NCI-H1694 (cell line): Measurements from ENCODE around the gene TSPAN14.
"Not testable (repeated sequence)": the region's sequence is repeated elsewhere in the genome, so short reads cannot be mapped to it uniquely, and the experiment has no call there.

Experiments used
- DNase-seq: peaks from one replicate; lab custom pipeline; 2025; lab: John Stamatoyannopoulos, UW

TSPAN14 gene, protein sequence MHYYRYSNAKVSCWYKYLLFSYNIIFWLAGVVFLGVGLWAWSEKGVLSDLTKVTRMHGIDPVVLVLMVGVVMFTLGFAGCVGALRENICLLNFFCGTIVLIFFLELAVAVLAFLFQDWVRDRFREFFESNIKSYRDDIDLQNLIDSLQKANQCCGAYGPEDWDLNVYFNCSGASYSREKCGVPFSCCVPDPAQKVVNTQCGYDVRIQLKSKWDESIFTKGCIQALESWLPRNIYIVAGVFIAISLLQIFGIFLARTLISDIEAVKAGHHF

DNA sequence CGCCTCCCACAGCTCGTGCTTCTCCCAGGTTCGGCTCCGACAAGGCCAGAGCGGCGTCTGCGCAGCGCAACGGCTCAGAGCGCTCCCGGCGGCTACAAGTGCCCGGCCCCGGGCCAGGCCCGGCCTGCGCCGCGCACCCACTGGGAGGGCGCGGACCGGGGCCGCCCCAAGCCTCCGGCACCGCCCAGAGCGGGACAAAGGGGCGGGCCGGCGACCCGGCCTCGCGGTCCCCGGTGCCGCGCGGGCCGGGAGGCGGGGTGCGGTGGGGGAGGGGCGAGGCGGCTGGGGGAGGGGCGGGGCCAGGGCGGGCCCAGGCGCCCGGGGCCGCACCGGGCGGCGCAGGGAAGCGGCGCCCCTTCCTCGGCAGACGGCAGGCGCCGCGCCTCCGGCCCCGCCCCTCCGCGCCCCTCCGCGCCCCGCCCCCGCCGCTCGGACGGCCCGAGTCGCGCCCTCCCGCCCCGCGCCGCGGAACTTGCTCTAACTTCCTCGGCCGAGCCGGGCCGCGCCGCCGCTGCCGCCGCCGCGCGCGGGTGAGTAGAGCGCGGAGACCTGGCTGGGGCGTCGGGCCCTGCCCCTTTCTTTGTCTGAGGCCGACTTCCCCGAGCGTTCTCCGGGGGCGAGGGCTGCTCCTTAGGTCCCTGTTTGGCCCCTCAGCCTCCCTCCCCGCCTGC, at the start of gene TSPAN14:
TSS of gene TSPAN14 (plus strand) at position 469 of the 671 bp plus-strand sequence. CDS start 34,924 bp downstream, outside the sequence.
- DNase-seq = peak; percentile 8

DNA sequence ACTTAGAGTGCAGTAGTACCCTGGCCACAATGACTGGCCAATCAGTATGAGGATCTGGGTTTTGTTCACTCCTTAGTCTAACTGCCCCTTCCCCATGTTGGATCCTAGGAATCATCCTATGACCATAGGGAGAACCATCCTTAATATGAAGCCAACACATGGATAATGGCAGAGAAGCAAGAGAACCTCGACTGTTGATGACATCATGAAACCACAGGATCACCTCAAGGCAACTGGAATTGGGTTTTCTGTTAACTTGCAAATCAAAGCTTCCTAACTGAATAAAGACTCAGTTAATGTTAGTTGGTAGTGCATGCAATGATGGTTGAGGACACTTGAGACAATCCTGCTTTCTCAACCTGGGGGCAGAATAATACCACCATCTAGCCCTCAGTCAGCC, 49.1 kb upstream of the TSPAN14 start:
- DNase-seq = no peak

DNA sequence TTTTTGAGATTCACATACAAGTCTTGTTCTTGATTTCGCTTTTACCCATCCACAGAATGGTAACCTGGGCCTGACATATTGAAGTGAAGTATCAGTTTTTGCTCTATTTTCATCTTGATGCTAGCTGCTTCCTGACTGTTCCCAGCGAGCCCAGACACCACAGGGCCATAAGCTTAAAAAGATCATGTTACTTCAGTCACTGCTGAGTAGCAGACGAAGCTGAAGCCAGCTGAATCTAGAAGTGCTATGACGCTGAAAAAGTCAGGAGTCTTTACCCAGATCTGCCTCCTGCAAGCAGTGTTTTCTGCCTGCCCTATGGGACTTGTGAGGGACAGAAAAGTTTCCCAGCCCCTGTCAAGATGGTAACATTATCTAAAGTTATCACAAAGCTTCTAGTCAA, 48.5 kb upstream of the TSPAN14 start:
- DNase-seq = no peak

DNA sequence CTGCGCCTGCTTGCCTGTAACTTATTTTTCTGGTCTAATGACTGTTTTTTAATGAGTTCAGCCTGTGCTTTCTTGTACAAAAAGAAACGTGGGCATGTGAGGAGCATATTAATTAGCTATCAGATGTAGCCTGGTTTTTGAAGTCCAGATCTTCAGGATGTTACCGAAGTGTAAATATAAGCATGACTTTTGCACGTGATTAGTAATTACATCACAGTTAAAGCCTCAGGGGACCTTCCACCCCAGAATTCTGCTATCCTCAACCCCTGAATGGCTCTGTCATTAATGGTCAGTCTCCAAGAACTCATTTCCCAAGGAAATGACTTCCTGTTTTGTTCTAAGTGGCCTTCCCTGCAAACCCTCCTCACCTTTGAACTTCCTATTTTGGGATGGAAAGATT, 47.9 kb upstream of the TSPAN14 start:
- DNase-seq = no peak

DNA sequence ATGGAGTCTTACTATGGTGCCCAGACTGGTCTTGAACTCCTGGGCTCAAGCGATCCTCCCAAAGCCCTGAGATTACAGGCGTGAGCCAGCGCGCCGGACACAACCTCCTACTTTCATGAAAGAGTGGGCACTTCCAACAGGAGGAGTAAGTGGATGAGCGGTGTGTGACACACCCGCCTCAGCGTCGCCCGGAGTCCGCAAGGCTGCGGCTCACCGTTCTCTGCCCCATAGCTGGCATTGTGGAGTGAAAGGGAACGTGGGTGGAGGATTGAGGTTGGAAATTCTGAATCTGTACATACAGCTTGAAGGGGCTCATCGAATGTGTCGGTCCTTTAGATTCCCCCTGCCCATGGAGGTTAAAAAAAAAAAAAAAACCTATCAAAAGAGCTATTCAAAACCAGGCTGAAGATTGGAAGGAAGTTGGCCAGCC, 46.3 kb upstream of the TSPAN14 start:
- DNase-seq = no peak

DNA sequence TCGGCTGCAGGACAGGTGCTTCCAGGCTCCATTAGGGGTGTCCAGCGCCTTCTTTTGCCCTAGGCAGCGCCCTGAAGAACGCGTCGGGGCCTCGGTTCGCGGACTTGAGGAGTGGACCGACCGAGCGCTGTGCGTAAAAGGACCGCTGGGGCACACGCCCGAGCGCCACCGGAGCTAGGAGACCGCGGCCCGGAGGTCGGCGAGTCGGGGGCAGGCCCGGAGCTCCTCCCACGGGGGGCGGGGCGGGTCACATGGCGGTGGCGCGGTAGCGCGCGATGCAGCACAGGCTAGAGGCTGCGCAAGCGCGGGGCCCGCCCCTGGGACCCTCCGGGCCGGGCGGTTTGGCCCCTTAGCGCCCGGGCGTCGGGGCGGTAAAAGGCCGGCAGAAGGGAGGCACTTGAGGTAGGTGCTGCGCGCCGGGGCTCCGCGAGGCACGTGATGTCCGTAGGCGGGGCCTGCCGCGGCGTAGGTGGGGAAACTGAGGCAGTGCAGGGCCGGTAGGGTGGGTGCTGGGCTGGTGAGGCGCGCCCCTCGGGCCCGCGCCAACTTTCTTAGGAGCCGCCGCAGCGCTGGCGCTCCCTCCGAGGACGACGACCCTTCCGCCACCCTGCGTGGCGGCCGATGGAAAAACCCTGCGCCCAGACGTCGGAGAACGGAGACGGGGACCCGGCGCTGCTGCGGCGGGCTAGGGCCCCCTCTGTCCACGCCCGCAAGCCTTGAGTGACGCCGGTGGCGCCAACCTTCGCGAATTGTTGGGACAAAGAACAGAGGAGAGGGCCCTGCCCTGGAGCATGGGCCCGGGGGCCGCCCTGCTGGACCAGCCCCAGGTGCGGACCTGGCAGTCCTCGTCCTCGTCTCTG, 45.6 kb upstream of the TSPAN14 start, which contains the start of gene PRXL2A:
TSS of gene PRXL2A (plus strand) at position 310 of the 860 bp plus-strand sequence. CDS start 11,917 bp downstream, outside the sequence.
- peak; percentile 54 for DNase-seq

GRCh38 chr10:80409121-80409520, 45.0 kb upstream of the TSPAN14 start:
- no peak for DNase-seq

DNA sequence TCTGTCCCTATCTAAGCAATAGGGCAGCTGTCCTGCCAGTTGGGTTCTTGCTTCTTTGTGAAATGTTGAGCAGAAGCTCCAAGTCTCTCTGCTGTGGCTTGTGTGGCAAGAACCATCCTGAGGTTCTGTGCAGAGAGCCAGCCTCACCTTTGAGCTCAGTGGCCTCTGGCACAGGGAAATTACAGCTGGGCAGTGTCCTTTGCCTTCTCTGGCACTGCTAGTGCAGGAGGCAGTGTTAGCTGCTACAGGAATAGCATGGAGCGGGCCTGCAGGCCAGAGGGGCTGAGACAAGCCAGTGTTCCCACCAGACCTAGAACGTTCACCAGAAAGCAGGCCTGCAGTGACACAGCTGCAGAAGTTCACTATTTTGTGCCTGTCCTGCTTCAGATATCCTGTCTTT, 44.0 kb upstream of the TSPAN14 start:
- DNase-seq = no peak

GRCh38 chr10:80410578-80411145, 43.4 kb upstream of the TSPAN14 start:
- DNase-seq = no peak

GRCh38 chr10:80411267-80411668, 42.8 kb upstream of the TSPAN14 start:
- DNase-seq = no peak

DNA sequence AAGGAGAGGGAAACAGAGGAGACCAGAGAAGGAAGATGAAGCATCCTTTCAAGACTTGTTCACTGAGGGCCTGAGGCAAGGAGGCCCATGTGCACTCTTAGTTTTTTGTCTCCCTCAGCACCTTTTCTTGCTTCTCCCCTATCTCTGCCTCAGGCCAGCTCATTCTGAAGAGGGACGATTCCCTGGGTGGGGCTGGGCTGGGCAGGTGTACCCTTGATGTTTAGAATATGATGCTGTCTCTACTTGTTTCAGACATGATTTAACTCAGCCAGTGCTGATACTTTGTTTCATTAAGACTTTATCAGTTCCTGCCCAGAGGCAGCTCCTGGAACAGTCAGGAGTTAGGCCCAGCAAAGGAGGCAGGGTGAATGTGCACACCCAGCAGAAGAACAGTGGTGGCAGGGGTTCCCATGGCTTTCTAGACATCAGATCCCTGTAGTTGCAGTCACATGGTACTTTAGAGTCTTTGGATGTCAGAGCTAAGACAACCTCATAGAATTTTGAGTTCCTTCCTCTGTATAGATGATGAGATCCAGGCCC, 42.4 kb upstream of the TSPAN14 start:
- DNase-seq = no peak

DNA sequence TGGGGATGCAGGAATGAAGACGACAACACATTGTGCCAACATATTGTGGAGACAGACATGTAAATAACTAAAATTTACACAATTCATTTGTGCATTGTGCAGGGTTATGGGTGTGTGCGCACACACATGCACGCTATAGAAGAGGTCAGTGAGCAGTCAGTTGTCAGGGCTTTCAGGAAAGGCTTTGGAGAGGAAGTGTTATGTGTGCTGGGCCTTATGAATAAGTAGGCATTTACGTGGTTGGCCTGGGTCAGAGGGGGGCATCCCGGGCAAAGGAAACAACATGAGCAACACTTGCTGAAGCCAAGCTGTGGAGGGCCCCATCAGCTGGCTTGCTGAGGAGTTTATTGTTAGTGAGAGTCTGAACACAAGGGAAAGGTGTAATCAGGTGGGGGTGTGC, 41.6 kb upstream of the TSPAN14 start:
- no peak for DNase-seq

DNA sequence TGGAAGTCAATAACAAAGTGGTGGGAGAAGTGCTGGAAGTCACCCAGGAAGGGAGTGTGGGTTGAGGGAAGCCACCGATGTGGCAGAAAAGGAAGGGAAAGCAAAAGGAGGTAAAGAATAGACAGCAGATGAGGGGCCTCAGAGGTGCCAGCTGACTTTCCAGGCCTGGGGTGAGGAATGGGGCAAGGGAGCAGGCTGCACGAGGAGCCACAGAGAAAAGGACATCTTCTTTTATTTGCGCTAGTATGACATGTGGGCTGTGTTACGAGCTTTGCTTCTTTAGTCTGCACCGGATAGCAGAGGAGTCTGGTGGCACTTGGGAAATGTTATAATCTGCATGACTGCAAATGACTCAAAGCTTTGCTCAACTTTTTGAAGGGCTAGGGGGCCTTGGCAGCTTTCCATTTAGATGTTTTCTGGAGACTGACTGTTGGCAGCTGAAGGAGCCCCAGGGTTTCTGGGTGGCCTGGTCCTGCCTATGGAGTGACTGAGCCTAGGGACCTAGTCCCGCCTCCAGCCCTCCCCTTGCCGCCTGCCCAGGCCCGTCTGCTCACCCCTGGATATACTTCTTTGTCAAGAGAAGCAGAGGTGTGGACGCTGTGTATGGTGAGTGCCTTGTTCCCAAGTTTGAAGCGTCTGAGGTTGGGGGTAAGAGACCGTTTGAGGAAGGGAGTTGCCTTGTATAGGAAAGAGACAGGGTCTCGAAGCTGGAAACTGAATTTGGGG, 40.7 kb upstream of the TSPAN14 start:
- no peak for DNase-seq

GRCh38 chr10:80414142-80414895, 39.8 kb upstream of the TSPAN14 start:
- peak; percentile 27 for DNase-seq

DNA sequence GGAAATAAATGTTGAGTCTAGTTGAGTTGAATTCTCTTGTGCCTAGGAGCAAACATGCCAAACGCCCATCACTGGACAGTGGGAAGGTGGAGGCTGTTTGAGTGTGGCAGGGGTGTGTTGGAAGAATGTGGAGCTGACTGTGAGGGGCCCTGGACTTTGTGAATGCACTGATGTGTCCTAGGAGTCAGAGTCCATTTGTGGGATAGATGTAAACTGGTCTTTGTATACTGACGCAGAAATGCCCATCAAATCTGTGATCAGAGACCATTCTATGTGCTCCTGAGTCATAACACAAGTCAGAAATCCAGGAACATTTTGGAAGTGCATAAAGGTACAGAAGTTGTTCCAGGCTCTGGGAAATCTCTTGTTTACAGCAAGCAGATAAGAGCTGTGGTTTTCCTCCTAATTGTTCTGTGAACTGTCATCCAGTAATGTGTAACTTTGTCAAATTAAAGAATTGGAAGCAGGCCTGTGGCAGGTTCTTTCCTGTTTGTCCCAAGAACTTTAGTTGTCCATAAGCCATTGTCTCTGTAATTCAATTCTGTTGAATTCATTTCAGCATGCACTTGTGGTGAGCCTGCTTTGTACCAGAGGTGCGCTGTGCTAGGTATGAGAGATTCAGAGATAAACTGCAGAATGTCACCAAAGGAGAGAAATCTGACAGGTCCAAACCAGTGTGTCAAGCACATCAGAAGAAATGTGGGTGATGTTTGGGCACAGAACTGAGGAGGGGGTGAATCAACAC, 38.2 kb upstream of the TSPAN14 start:
- no peak for DNase-seq

GRCh38 chr10:80416479-80417098, 37.5 kb upstream of the TSPAN14 start:
- DNase-seq = no peak

GRCh38 chr10:80417256-80417655, 36.9 kb upstream of the TSPAN14 start:
- not testable (repeated sequence) for DNase-seq

DNA sequence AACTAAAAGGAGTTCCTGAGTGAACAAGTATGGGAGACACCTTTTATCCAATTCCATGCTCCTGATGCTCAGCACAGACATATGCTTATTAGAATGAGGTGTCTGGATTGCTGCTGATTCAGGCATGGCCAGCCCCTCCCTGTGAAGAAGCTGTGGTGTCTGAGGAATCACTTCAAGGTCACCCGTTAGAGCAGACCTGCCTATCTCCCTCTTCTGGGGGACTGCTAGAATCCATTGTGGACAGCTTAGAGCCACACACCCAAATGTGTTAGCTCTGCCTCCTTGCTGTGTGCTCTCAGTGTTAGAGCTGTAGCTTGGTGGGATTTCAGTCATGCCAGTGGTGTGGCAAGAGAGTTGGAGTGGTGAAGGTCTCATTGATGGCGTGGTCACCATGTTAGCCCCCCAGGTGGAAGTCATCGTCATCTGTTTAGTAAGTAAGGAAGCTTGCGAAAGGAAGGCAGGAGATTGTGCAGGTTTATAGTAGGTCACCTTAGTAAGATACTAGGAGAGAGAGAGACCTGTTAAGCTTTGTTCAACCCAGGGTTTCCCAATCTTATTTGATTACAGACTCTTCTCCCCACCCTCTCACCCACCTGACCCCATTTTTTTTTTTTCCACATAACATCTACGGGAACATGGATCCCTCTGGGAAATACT, 32.9 kb upstream of the TSPAN14 start:
- no peak for DNase-seq
